H4 (cell line): ENCODE data around the gene DHX16. TPM values are rescaled to one million over a fixed set of nuclear protein-coding genes. Genes with fewer than 3 reads are reported as not detected.
"Not testable (repeated sequence)": the region's sequence is repeated elsewhere in the genome, so short reads cannot be mapped to it uniquely, and the experiment has no call there.

ENCODE experiments used
- DNase-seq: peaks from one replicate; pipeline ENCODE4 v3.0.0-alpha.2; 2015; ENCODE audit warnings: low spot score
- total RNA-seq: library from RNA; depleted of rRNA; stranded (reverse); fragments of >200 nt; shearing (Covaris generic); gene quantifications from 2 replicates; pipeline ENCODE4 v1.2.3, GENCODE V29; 2014; rRNA removed

DHX16 gene
- 29.9 and 32.6 TPM in 2 replicates for total RNA-seq

DNA sequence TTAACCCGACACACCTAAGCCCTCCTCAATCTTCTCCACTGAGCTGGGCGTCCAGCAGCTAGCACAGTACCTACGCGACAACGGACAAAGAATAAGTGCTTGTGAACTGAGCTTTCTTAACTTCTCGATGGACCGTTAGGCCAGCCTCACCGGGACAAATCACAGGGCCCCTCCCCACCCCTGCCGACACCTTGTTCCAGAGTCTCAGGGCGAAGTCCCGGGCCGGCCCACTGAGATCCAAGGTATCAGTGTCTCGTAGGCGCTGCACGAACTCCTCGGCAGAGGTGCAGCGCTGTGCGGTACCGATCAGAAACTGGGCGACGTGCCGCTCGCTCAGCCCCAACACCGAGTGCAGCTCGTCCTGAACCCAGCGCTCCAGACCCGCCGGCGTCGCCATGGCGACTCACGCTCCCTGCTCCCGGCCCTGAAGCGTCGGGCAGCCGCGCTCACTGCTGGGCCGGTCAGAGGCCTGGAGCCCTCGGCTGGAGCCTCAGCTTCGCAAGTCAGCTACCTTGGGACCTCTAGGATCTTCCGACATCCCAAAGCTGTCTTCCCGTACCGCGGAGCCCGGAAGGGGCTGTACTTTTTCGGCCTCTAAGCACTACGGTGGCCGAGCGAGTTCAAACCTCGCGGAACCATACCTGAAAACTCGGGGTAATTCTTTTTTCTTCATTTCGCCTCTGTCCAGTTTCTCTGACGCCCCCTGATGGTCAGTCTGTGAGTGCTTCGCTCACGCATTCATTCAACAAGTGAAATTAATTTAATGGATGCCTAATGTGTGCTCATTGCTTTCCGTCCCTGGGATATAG is at the start of gene DHX16:
Gene DHX16, minus strand, starts transcription at position 562 of the 809 bp plus-strand sequence. Its CDS starts 165 bp downstream, at position 397.
- DNase-seq = peak; percentile 94

GRCh38 chr6:30722025-30722279 is 49.1 kb upstream of the DHX16 start:
- DNase-seq = not testable (repeated sequence)

GRCh38 chr6:30721198-30722024 is 48.6 kb upstream of the DHX16 start:
- DNase-seq = peak; percentile 75

- peak; percentile 49 for DNase-seq
These were observed 48.0 kb upstream of the DHX16 start for GRCh38 chr6:30720738-30721197.

- DNase-seq = peak; percentile 98
These were observed 47.3 kb upstream of the DHX16 start, which contains the start of gene TUBB for GRCh38 chr6:30719791-30720737. TSS of gene TUBB (plus strand) at chr6:30720352. CDS start at chr6:30720507, 155 bp downstream.

DNA sequence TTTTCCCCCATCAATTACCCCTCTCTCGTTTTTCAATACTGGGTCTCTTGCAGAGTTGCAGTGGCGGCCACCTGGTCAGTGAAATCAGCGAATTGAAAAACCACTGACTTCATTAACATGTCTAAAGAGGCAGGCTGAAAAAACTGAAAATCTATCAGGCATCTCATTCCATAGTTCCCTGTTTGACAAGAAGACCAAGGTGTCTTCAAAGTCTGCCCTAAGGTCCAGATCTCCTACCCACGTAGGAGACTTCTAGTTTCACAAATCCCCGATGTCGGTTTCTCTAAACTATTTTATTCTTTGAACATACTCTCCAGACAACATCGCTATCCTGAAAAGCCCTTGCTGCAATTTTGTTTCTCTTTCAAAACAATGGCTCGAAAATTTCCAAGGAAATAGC is 46.5 kb upstream of the DHX16 start:
- no peak for DNase-seq

DNA sequence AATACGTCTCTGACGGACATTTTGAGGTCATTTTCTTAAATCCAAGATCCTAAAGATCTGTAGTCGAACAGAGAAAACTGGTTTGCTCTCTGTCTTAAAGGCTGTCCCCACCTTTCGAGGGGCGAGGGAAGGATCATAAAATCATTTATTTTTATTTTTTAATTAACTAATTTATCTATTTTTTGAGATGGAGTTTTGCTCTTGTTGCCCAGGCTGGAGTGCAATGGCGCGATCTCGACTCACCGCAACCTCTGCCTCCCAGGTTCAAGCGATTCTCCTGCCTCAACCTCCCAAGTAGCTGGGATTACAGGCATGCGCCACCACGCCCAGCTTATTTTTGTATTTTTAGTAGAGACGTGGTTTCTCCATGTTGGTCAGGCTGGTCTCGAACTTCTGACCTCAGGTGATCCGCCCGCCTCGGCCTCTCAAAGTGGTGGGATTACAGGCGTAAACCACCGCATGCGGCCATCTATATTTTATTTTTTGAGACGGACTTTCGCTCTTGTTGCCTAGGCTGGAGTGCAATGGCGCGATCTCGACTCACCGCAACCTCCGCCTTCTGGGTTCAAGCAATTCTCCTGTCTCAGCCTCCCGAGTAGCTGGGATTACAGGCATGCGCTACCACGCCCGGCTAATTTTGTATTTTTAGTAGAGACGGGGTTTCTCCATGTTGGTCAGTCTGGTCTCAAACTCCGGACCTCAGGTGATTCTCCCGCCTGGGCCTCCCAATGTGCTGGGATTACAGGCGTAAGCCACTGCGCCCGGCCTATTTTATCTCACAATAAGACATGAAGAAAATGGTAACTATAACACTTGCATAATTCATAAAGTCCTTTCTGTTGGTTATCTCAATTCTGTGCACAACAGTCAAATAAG is 45.3 kb upstream of the DHX16 start:
- not testable (repeated sequence) for DNase-seq

GRCh38 chr6:30717129-30717844 is 44.5 kb upstream of the DHX16 start, which contains the start of gene MDC1:
TSS of gene MDC1 (minus strand) at chr6:30717281. CDS start at chr6:30715175, 2,106 bp downstream.
- DNase-seq = peak; percentile 100

GRCh38 chr6:30716879-30717128 is 44.0 kb upstream of the DHX16 start:
- DNase-seq = no peak

GRCh38 chr6:30714263-30714662 is 41.5 kb upstream of the DHX16 start:
- DNase-seq = no peak

DNA sequence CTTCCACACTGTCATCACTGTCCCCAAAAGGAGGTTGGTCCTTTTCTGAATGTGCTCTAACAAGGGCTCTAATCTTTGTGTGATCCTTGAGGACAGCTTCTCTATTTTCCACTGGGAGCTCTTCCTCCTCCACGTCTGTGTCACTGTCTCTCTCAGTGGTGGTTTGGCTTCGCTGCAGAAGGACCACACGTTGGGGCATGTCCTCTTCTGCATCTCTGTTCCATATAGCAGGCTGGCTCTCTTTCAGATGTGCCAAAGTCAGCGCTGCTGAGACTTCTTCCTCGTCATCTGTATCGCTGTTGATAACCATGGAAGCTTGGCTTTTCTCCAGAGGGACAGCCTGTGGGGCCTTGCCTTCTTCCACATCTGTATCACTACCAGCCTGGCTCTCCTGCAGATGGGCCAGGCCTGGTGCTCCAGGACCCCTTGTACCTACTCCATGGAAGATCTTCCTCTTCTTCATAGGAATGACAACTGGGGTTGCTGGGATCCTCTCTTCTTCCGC is 39.7 kb upstream of the DHX16 start:
- no peak for DNase-seq

GRCh38 chr6:30711758-30712380 is 39.1 kb upstream of the DHX16 start:
- DNase-seq = no peak

GRCh38 chr6:30709101-30709868 is 36.5 kb upstream of the DHX16 start:
- DNase-seq = no peak

DNA sequence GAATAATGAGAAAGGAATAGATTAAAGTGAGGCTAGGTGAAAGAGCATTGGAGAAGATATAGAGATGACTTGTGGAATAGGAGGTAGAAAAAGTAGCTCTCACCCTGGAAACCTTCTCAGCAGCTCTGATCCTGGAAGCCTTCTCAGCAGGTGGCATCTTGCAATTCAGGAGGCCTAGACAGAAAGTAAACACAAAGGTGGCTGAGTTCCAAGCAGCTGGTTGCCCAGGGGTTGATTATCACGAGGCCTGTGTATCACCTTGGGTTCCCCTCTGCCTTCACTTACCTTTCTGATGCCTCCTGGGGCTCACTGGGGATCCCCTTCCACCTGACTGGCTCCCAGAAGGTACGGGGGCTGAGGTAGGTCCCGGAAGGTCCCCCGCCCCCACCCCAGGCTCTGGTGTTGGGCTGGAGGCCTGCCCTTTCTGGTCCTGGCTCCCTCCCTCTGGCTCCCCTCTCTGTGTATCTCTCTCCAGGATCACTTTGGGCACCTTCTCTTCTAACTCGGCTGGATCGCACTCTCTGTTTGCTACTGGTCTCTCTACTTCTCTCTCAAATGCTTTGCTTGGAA is 34.6 kb upstream of the DHX16 start:
- peak; percentile 40 for DNase-seq

GRCh38 chr6:30705620-30706019 is 32.8 kb upstream of the DHX16 start:
- no peak for DNase-seq

DNA sequence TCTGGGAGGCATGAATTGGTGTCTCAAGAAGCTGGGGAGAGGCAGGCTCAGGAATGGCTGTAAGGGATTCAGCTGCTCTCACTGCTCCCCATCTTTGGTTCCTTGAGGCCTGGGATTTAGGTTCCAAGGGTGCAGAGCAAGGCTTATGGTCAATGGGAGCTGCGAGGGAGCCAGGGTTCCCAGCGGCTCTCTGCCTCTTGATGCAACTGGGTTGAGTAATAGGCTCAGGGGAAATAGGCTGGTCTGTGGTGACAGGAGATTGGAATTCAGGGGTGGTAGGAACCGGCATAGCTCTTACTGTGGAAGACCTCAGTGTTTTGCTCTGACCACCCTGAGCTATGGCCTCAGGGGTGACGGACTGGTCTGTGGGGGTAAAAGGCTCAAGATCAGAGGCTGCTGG is 31.0 kb upstream of the DHX16 start:
- DNase-seq = no peak

DNA sequence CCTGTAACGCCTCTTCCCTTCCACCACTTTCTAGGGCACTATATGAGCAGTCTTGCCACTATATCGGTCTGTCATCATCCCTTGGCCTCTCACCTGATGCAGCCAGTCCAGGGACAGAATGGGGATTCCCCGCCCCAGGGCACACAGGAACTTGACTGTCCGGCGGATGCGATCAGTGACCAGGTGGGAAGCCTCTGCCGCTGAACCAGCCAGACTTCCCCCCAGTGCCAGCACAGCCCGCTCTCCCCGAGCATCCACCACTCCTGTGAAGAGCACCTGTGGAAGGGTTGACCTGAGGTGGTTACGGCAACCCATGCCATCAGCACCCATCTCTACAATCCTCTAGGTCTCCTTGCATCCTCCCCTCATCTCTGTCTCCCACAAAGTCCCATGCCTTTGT is 30.2 kb upstream of the DHX16 start:
- no peak for DNase-seq

GRCh38 chr6:30700340-30700739 is 27.5 kb upstream of the DHX16 start:
- no peak for DNase-seq
